B cell (primary cell): ENCODE measurements around the gene UBN2. TPM values are rescaled to one million over a fixed set of nuclear protein-coding genes. Genes with fewer than 3 reads are reported as not detected.

ENCODE experiments used
- ATAC-seq: fragments of 200-7000 bp; cut with Tn5 transposase; one replicate; pipeline ENCODE4 v1.10.0; 2021; ENCODE audit warnings: low read depth, mild to moderate bottlenecking, moderate number of reproducible peaks, moderate library complexity
- CTCF ChIA-PET: fragments of 350-600 bp; sonication (Branson Sonifier 250); formaldehyde crosslinking; loops from one replicate; lab custom pipeline; 2021; ENCODE audit warnings: antibody characterized with exemption, inconsistent platforms; lab: Charles Lee
- POLR2A ChIA-PET: fragments of 350-600 bp; sonication (Branson Sonifier 250); formaldehyde crosslinking; loops from one replicate; lab custom pipeline; 2021; ENCODE audit warnings: antibody characterized with exemption; lab: Charles Lee
- DNase-seq: peaks from one replicate; pipeline ENCODE4 v3.0.0; 2013
- H2AFZ ChIP-seq: 2 replicates; pipeline ENCODE4 v1.6.1; 2012; ENCODE audit warnings: mild to moderate bottlenecking, low read depth, low read length; ENCODE audit not compliant: insufficient read depth, poor library complexity, severe bottlenecking
- H3K27ac ChIP-seq, 2 donors: 1 replicate in 1 of 2; 2 replicates in 1 of 2; pipeline ENCODE4 v1.5.1; 2012 to 2013; ENCODE audit warnings: low read length in 2 of 2, mild to moderate bottlenecking in 2 of 2, moderate library complexity in 1 of 2
- H3K27me3 ChIP-seq, 4 experiments: fragments of 200-600 bp in 1 of 4; sonication (generic) in 1 of 4; replicated peaks in 1 of 4; 1 replicate in 2 of 4; 2 replicates in 2 of 4; pipeline versions ENCODE4 v1.6.1 to v1.7.0; 2013 to 2016; ENCODE audit warnings: low read length in 3 of 4, mild to moderate bottlenecking in 2 of 4, mixed read lengths in 1 of 4, moderate library complexity in 1 of 4; ENCODE audit not compliant: insufficient read depth in 4 of 4, control insufficient read depth in 3 of 4; ENCODE audit errors: control extremely low read depth in 1 of 4
- H3K36me3 ChIP-seq, 2 experiments: replicated peaks in 1 of 2; 1 replicate in 1 of 2; 2 replicates in 1 of 2; pipeline versions ENCODE4 v1.6.1 to v1.7.1; 2013; ENCODE audit warnings: low read length in 1 of 2; ENCODE audit not compliant: insufficient read depth in 2 of 2, control insufficient read depth in 1 of 2; ENCODE audit errors: control extremely low read depth in 1 of 2, extremely low read depth in 1 of 2
- H3K4me1 ChIP-seq, 2 donors: fragments of 200-600 bp in 1 of 2; sonication (generic) in 1 of 2; 1 replicate in 1 of 2; 2 replicates in 1 of 2; pipeline versions ENCODE4 v1.5.1 to v1.6.1; 2013 to 2017; ENCODE audit warnings: low read length in 2 of 2; ENCODE audit not compliant: control insufficient read depth in 2 of 2, insufficient read depth in 2 of 2
- H3K4me2 ChIP-seq: replicated peaks from 2 replicates; pipeline ENCODE3; 2012; ENCODE audit warnings: mild to moderate bottlenecking, low read depth, low read length; ENCODE audit not compliant: poor library complexity, severe bottlenecking
- H3K4me3 ChIP-seq, 5 experiments: fragments of 200-600 bp in 1 of 5; sonication (generic) in 1 of 5; 1 replicate in 3 of 5; 2 replicates in 2 of 5; pipeline versions ENCODE4 v1.5.1 to v1.7.0; 2011 to 2016; ENCODE audit warnings: low read length in 4 of 5, mild to moderate bottlenecking in 4 of 5, low read depth in 2 of 5, control low read depth in 1 of 5, moderate library complexity in 1 of 5; ENCODE audit not compliant: insufficient read depth in 1 of 5; ENCODE audit errors: control extremely low read depth in 1 of 5, extremely low read depth in 1 of 5
- H3K79me2 ChIP-seq: fragments of 200-600 bp; sonication (generic); one replicate; pipeline ENCODE4 v1.6.0; 2016; ENCODE audit warnings: low read length; ENCODE audit not compliant: control insufficient read depth, insufficient read depth
- H3K9ac ChIP-seq: fragments of 200-600 bp; sonication (generic); 2 replicates; pipeline ENCODE4 v1.6.1; 2017; ENCODE audit warnings: mild to moderate bottlenecking, low read length, moderate library complexity
- H3K9me3 ChIP-seq, 3 donors: one replicate each; pipeline versions ENCODE4 v1.6.1 to v1.7.1; 2013; ENCODE audit warnings: low read length in 2 of 3; ENCODE audit not compliant: control insufficient read depth in 2 of 3, insufficient read depth in 1 of 3; ENCODE audit errors: control extremely low read depth in 1 of 3
- H4K20me1 ChIP-seq: 2 replicates; pipeline ENCODE4 v1.6.0; 2012; ENCODE audit warnings: mild to moderate bottlenecking, low read length; ENCODE audit not compliant: insufficient read depth, control insufficient read depth, poor library complexity, severe bottlenecking
- H3K27ac Mint-ChIP-seq: one replicate; pipeline ENCODE4 v1.8.0; 2021; ENCODE audit warnings: mixed read lengths
- H3K27me3 Mint-ChIP-seq: one replicate; pipeline ENCODE4 v1.8.0; 2021; ENCODE audit warnings: mixed read lengths
- H3K4me1 Mint-ChIP-seq: one replicate; pipeline ENCODE4 v1.8.0; 2021; ENCODE audit warnings: mixed read lengths
- H3K4me3 Mint-ChIP-seq: one replicate; pipeline ENCODE4 v1.8.0; 2021; ENCODE audit warnings: mixed read lengths
- H3K9me3 Mint-ChIP-seq: one replicate; pipeline ENCODE4 v1.8.0; 2022; ENCODE audit warnings: mixed read lengths; ENCODE audit not compliant: insufficient read depth
- CTCF ChIP-seq: fragments of 200-600 bp; IDR thresholded peaks from one replicate; pipeline ENCODE4 v1.8.0; 2022; ENCODE audit warnings: antibody characterized with exemption, mild to moderate bottlenecking
- EZH2 ChIP-seq: IDR thresholded peaks from 2 replicates; pipeline ENCODE4 v1.6.1; 2012; ENCODE audit warnings: borderline replicate concordance, low read depth, mild to moderate bottlenecking, moderate library complexity, low read length; ENCODE audit not compliant: insufficient read depth, poor library complexity, severe bottlenecking
- WGBS: methylation state at CpG from one replicate; pipeline ENCODE4 v1.1.5; 2013; ENCODE audit warnings: missing lambda C conversion rate; ENCODE audit not compliant: insufficient coverage; 5-methylcytosine and 5-hydroxymethylcytosine counted together
- intact Hi-C: fragments of 100-400 bp; cut with micrococcal nuclease; formaldehyde crosslinking; loops from one replicate; pipeline ENCODE4 v1.10.0; 2022
- polyA plus RNA-seq: library from polyadenylated mRNA; depleted of rRNA; stranded (reverse); fragments of >200 nt; gene quantifications from 2 replicates; pipeline ENCODE4 v1.2.3, GENCODE V29; 2012
- total RNA-seq, 2 donors: library from RNA; stranded (reverse); fragments of 120-200 nt in 1 of 2; gene quantifications; 1 replicate in 1 of 2; 2 replicates in 1 of 2; pipeline versions ENCODE4 v1.2.3 to v1.2.4, GENCODE V29; 2013 to 2022

Gene UBN2
- total and polyA plus RNA-seq, 2 donors (not counting 1 experiment from before 2014, with no cell fraction given), result 2.4 to 33.4 TPM

GRCh38 chr7:139241258-139241657, 10.2 kb downstream of the UBN2 start:
- Histone ChIP-seq H3K9me3 (no peaks in the 10 kb centered on the region), H3K79me2 (peaks cover 37% of the 10 kb centered on the region), H3K4me3 (no peak overlapping the region), H2AFZ (no peak overlapping the region), H3K9ac (no peak overlapping the region), H3K27ac (no peak overlapping the region), H3K27me3 (no peaks in the 10 kb centered on the region), H4K20me1 (peaks cover 2% of the 10 kb centered on the region), H3K4me1 (no peaks in the 10 kb centered on the region), H3K36me3 (peaks cover 4 to 33% of the 10 kb centered on the region in 2 experiments), H3K4me2 (no peak overlapping the region)
- TF ChIP-seq EZH2 (no peak), CTCF (no peak)
- CTCF ChIA-PET, result no interaction called here
- DNase-seq (no peak), ATAC-seq (no peak)
- intact Hi-C loops, result no loop called here
- Mint-ChIP-seq H3K27me3 (no peaks in the 10 kb centered on the region), H3K4me1 (no peaks in the 10 kb centered on the region), H3K9me3 (no peaks in the 10 kb centered on the region), H3K4me3 (no peak overlapping the region), H3K27ac (no peak overlapping the region)
- POLR2A ChIA-PET, result no interaction called here

- H3K4me1 Mint-ChIP-seq, result no peaks in the 10 kb centered on the region
- Histone ChIP-seq H3K4me3 (no peak overlapping the region), H3K4me1 (no peaks in the 10 kb centered on the region), H3K27me3 (no peaks in the 10 kb centered on the region), H4K20me1 (no peaks in the 10 kb centered on the region), H3K4me2 (no peak overlapping the region), H3K27ac (no peak overlapping the region), H3K9ac (no peak overlapping the region), H2AFZ (no peak overlapping the region), H3K36me3 (peaks cover 7 to 30% of the 10 kb centered on the region in 2 experiments), H3K9me3 (no peaks in the 10 kb centered on the region), H3K79me2 (peaks cover 23% of the 10 kb centered on the region)
- no peaks in the 10 kb centered on the region for H3K9me3 Mint-ChIP-seq
- intact Hi-C loops, result no loop called here
- no peak for TF ChIP-seq CTCF
- no peak for TF ChIP-seq EZH2
- WGBS, result no CpG with 5 or more reads among the region's 1 CpG
- DNase-seq, result no peak
- H3K27ac Mint-ChIP-seq, result no peak overlapping the region
- no peaks in the 10 kb centered on the region for H3K27me3 Mint-ChIP-seq
- POLR2A ChIA-PET, result no interaction called here
- no peak overlapping the region for H3K4me3 Mint-ChIP-seq
- no peak for ATAC-seq
- CTCF ChIA-PET, result interaction anchor here (1.2 to 1.3 kb wide), 2 partner anchors 192 to 257 kb away, joined by 3 to 4 read pairs; no protein-coding TSS in a partner anchor
Observed at GRCh38 chr7:139242741-139243281, 11.8 kb downstream of the UBN2 start.
